Stomach (tissue), 4 donors: ENCODE measurements around the gene VWF.
"Not testable (repeated sequence)": the region's sequence is repeated elsewhere in the genome, so short reads cannot be mapped to it uniquely, and the experiment has no call there.

ENCODE experiments used
- POLR2A ChIP-seq, 4 donors: fragments of 450-650 bp; IDR thresholded peaks; one replicate each; pipeline ENCODE4 v1.6.1; 2016; ENCODE audit warnings: antibody characterized with exemption in 4 of 4, control low read depth in 2 of 4, mild to moderate bottlenecking in 1 of 4, moderate library complexity in 1 of 4
- TF ChIP-seq, protein P1 (sequence below), 7 experiments: fragments of 450-650 bp in 4 of 7; fragments of 200-600 bp in 3 of 7; sonication (generic) in 3 of 7; IDR thresholded peaks; one replicate each; pipeline ENCODE4 v1.5.1; 2016 to 2019; ENCODE audit warnings: antibody characterized with exemption in 7 of 7, control low read depth in 2 of 7, mild to moderate bottlenecking in 1 of 7

DNA sequence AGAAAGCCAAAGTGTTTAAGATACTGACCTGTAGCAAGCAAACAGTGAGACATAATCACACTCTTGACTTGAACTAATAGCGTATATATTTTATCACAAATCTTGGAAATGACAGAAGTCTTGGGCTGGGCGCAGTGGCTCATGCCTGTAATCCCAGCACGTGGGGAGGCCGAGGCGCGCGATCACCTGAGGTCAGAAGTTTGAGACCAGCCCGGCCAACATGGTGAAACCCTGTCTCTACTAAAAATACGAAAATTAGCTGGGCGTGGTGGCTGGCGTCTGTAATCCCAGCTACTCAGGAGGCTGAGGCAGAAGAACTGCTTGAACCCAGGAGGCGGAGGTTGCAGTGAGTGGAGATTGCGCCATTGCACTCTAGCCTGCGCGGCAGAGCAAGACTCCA, 24.3 kb upstream of the VWF start:
- not testable (repeated sequence) for TF ChIP-seq POLR2A (IDR thresholded peaks at IDR 0.05)
- TF ChIP-seq, protein P1, sequence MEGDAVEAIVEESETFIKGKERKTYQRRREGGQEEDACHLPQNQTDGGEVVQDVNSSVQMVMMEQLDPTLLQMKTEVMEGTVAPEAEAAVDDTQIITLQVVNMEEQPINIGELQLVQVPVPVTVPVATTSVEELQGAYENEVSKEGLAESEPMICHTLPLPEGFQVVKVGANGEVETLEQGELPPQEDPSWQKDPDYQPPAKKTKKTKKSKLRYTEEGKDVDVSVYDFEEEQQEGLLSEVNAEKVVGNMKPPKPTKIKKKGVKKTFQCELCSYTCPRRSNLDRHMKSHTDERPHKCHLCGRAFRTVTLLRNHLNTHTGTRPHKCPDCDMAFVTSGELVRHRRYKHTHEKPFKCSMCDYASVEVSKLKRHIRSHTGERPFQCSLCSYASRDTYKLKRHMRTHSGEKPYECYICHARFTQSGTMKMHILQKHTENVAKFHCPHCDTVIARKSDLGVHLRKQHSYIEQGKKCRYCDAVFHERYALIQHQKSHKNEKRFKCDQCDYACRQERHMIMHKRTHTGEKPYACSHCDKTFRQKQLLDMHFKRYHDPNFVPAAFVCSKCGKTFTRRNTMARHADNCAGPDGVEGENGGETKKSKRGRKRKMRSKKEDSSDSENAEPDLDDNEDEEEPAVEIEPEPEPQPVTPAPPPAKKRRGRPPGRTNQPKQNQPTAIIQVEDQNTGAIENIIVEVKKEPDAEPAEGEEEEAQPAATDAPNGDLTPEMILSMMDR (IDR thresholded peaks at IDR 0.05) = not testable (repeated sequence)
